HCT116 (cell line): ENCODE results near the gene MINDY4B.

Experiments
- CEBPB ChIP-seq: IDR thresholded peaks from 2 replicates; pipeline ENCODE4 v1.6.1; 2012; ENCODE audit warnings: low read depth
- CTCF ChIP-seq, 3 experiments: fragments of 200-600 bp in 1 of 3; sonication (generic) in 1 of 3; IDR thresholded peaks in 2 of 3; conservative IDR thresholded peaks in 1 of 3; 2 replicates each; pipeline ENCODE4 v1.5.1; 2012 to 2017; ENCODE audit warnings: low read depth in 2 of 3, low read length in 2 of 3, antibody characterized with exemption in 1 of 3, borderline replicate concordance in 1 of 3, control low read depth in 1 of 3, mild to moderate bottlenecking in 1 of 3, mixed read lengths in 1 of 3, mixed run types in 1 of 3, moderate library complexity in 1 of 3; ENCODE audit not compliant: insufficient read depth in 1 of 3
- EZH2 ChIP-seq: fragments of 200-600 bp; sonication (generic); IDR thresholded peaks from 2 replicates; pipeline ENCODE4 v1.6.1; 2017; ENCODE audit warnings: antibody characterized with exemption, mixed run types
- EZH2phosphoT487 ChIP-seq: fragments of 200-600 bp; IDR thresholded peaks from 2 replicates; pipeline ENCODE4 v1.6.1; 2018; ENCODE audit warnings: antibody characterized with exemption, borderline replicate concordance
- FOSL1 ChIP-seq: IDR thresholded peaks from 2 replicates; pipeline ENCODE4 v1.6.1; 2012; ENCODE audit warnings: low read depth
- MAX ChIP-seq: IDR thresholded peaks from 2 replicates; pipeline ENCODE4 v1.6.1; 2012
- POLR2A ChIP-seq: IDR thresholded peaks from 2 replicates; pipeline ENCODE4 v1.7.0; 2011; ENCODE audit warnings: borderline replicate concordance; ENCODE audit not compliant: insufficient read depth, insufficient read length; ENCODE audit errors: extremely low read depth
- POLR2AphosphoS5 ChIP-seq: IDR thresholded peaks from 2 replicates; pipeline ENCODE4 v1.6.1; 2011; ENCODE audit warnings: mild to moderate bottlenecking, low read depth, low read length, moderate library complexity
- TCF7L2 ChIP-seq: IDR thresholded peaks from 2 replicates; pipeline ENCODE4 v1.7.0; 2011; ENCODE audit warnings: borderline replicate concordance, inconsistent platforms; ENCODE audit not compliant: insufficient read depth, insufficient read length; ENCODE audit errors: extremely low read depth

DNA sequence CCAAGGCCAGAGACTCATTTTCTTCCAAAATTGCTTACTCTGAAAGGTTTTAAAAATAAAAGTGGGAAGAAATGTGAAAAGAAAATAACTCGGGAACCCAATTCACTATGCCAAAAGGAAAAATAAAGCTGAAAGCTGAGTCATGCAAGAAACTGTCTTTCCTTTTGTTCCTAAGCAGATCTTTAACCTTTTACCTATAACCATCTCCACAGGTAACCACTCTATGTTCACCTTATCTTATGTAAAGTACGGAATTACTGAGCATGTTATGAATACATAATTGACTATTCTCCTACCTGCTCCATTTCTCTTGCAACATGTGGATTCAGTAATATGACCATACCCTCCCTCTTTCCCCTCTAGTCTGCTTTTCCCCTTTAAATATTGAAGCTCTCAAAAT is 62.0 kb downstream of the MINDY4B start:
- TF ChIP-seq MAX (no peak), CTCF (IDR thresholded peaks at IDR 0.05 in 2 of 3, conservative IDR thresholded peaks at IDR 0.05 in 1 of 3; ENCODE audit: borderline replicate concordance in 1 of 3, insufficient read depth in 1 of 3, low read depth in 2 of 3, low read length in 2 of 3) (no peak), EZH2phosphoT487 (no peak), POLR2A (no peak), CEBPB (no peak), EZH2 (no peak), TCF7L2 (no peak), FOSL1 (no peak), POLR2AphosphoS5 (no peak)
